IPS DF 19.7 (cell line): ENCODE results near the gene HOXB4.

ENCODE experiments used
- DNase-seq: peaks from one replicate; pipeline ENCODE4 v3.0.0-alpha.2; 2013; ENCODE audit warnings: low read depth, low spot score

HOXB4 gene

GRCh38 chr17:48615047-48615962 lies 37.2 kb upstream of the HOXB4 start, which contains the start of gene HOXB8:
Gene HOXB8 (minus strand): TSS chr17:48615292. CDS start chr17:48614704, 588 bp downstream.
- no peak for DNase-seq

GRCh38 chr17:48613862-48614694 lies 35.9 kb upstream of the HOXB4 start:
- no peak for DNase-seq

- DNase-seq: no peak
Observed at GRCh38 chr17:48612854-48613691, 34.9 kb upstream of the HOXB4 start.

GRCh38 chr17:48612456-48612853 lies 34.3 kb upstream of the HOXB4 start:
- no peak for DNase-seq

GRCh38 chr17:48611681-48612455 lies 33.7 kb upstream of the HOXB4 start:
- no peak for DNase-seq

GRCh38 chr17:48611213-48611612 lies 33.1 kb upstream of the HOXB4 start:
- DNase-seq: no peak

- DNase-seq: no peak
Observed at GRCh38 chr17:48610282-48611211, 32.4 kb upstream of the HOXB4 start, which contains the start of gene HOXB7. Gene HOXB7 (minus strand): TSS chr17:48611017. CDS start chr17:48610918, 99 bp downstream.

- DNase-seq: no peak
Observed at GRCh38 chr17:48609759-48610281, 31.7 kb upstream of the HOXB4 start.

- no peak for DNase-seq
Observed at GRCh38 chr17:48609033-48609432, 30.9 kb upstream of the HOXB4 start.

GRCh38 chr17:48608494-48608834 lies 30.3 kb upstream of the HOXB4 start:
- no peak for DNase-seq

- DNase-seq: no peak
Observed at GRCh38 chr17:48606892-48607614, 28.9 kb upstream of the HOXB4 start.

- DNase-seq: no peak
Observed at GRCh38 chr17:48605991-48606891, 28.1 kb upstream of the HOXB4 start.

- DNase-seq: no peak
Observed at GRCh38 chr17:48605409-48605919, 27.3 kb upstream of the HOXB4 start.

- no peak for DNase-seq
Observed at GRCh38 chr17:48604770-48605329, 26.7 kb upstream of the HOXB4 start, which contains the start of gene HOXB6. Gene HOXB6 (minus strand): TSS chr17:48604986. CDS start chr17:48598150, 6,836 bp downstream.

- DNase-seq: no peak
Observed at GRCh38 chr17:48603959-48604769, 26.0 kb upstream of the HOXB4 start.
